GM23338 (cell line): Measurements from ENCODE around the gene EYA2. TPM values are rescaled to one million over a fixed set of nuclear protein-coding genes. Genes with fewer than 3 reads are reported as not detected.
A peak's percentile ranks its signal among the peaks of the same experiment; 100 is the strongest.

Experiments used
- ATAC-seq: fragments of 200-7000 bp; cut with Tn5 transposase; 3 replicates; pipeline ENCODE4 v1.9.1; 2020
- DNase-seq: peaks from one replicate; pipeline ENCODE4 v3.0.0-alpha.2; 2015; ENCODE audit warnings: low spot score
- H2AFZ ChIP-seq: fragments of 200-600 bp; sonication (generic); 2 replicates; pipeline ENCODE4 v1.8.0; 2016; ENCODE audit warnings: antibody characterized with exemption, mild to moderate bottlenecking, moderate library complexity
- H3F3A ChIP-seq: fragments of 200-600 bp; sonication (generic); replicated peaks from 2 replicates; pipeline ENCODE4 v1.8.0; 2017; ENCODE audit warnings: antibody characterized with exemption, mixed run types, low read depth
- H3K27ac ChIP-seq: fragments of 200-600 bp; sonication (generic); 2 replicates; pipeline ENCODE4 v1.6.1; 2016; ENCODE audit warnings: low read depth
- H3K27me3 ChIP-seq: fragments of 200-600 bp; sonication (generic); 2 replicates; pipeline ENCODE4 v1.8.0; 2016; ENCODE audit warnings: mild to moderate bottlenecking, mixed run types, moderate library complexity; ENCODE audit not compliant: insufficient read depth
- H3K36me3 ChIP-seq: fragments of 200-600 bp; sonication (generic); 2 replicates; pipeline ENCODE4 v1.8.0; 2016; ENCODE audit warnings: mild to moderate bottlenecking; ENCODE audit not compliant: insufficient read depth
- H3K4me1 ChIP-seq: fragments of 200-600 bp; sonication (generic); 2 replicates; pipeline ENCODE4 v1.8.0; 2016; ENCODE audit warnings: mild to moderate bottlenecking, moderate library complexity; ENCODE audit not compliant: insufficient read depth
- H3K4me2 ChIP-seq: fragments of 200-600 bp; sonication (generic); 2 replicates; pipeline ENCODE4 v1.7.1; 2017; ENCODE audit warnings: mixed run types
- H3K4me3 ChIP-seq: fragments of 200-600 bp; sonication (generic); 2 replicates; pipeline ENCODE4 v1.6.1; 2016; ENCODE audit warnings: mixed run types
- H3K79me2 ChIP-seq: fragments of 200-600 bp; sonication (generic); replicated peaks from 2 replicates; pipeline ENCODE4 v1.8.0; 2017; ENCODE audit warnings: mild to moderate bottlenecking; ENCODE audit not compliant: insufficient read depth
- H3K9me2 ChIP-seq: fragments of 200-600 bp; sonication (generic); 2 replicates; pipeline ENCODE4 v1.8.0; 2017; ENCODE audit not compliant: insufficient read depth
- H4K20me1 ChIP-seq: fragments of 200-600 bp; sonication (generic); replicated peaks from 2 replicates; pipeline ENCODE4 v1.8.0; 2017; ENCODE audit warnings: mild to moderate bottlenecking; ENCODE audit not compliant: insufficient read depth
- H3K27ac Mint-ChIP-seq: 2 replicates; pipeline ENCODE4 v1.8.0; 2020; ENCODE audit warnings: inconsistent platforms, mild to moderate bottlenecking, moderate library complexity, mixed read lengths
- H3K27me3 Mint-ChIP-seq: 3 replicates; pipeline ENCODE4 v1.8.0; 2022; ENCODE audit warnings: low read depth, mild to moderate bottlenecking, moderate library complexity, mixed read lengths, inconsistent platforms; ENCODE audit not compliant: insufficient read depth, poor library complexity
- H3K36me3 Mint-ChIP-seq: 3 replicates; pipeline ENCODE4 v1.8.0; 2021; ENCODE audit warnings: low read depth, mild to moderate bottlenecking, inconsistent platforms, moderate library complexity, mixed read lengths
- H3K4me1 Mint-ChIP-seq: 3 replicates; pipeline ENCODE4 v1.8.0; 2020; ENCODE audit warnings: mild to moderate bottlenecking, inconsistent platforms, mixed read lengths
- H3K4me3 Mint-ChIP-seq: 3 replicates; pipeline ENCODE4 v1.8.0; 2021; ENCODE audit warnings: moderate library complexity, mild to moderate bottlenecking, inconsistent platforms, mixed read lengths
- H3K9me3 Mint-ChIP-seq: 3 replicates; pipeline ENCODE4 v1.8.0; 2020; ENCODE audit warnings: moderate library complexity, mild to moderate bottlenecking, inconsistent platforms, mixed read lengths
- CREB1 ChIP-seq: fragments of 250-450 bp; sonication (Bioruptor Pico); IDR thresholded peaks from 2 replicates; pipeline ENCODE4 v1.5.0; 2020; ENCODE audit warnings: low read depth, mild to moderate bottlenecking, moderate library complexity
- ETS1 ChIP-seq: IDR thresholded peaks from 2 replicates; pipeline ENCODE4 v1.6.1; 2016; ENCODE audit warnings: antibody characterized with exemption
- EZH2 ChIP-seq: fragments of 200-600 bp; sonication (generic); IDR thresholded peaks from one replicate; pipeline ENCODE4 v1.8.0; 2017; ENCODE audit warnings: antibody characterized with exemption, mild to moderate bottlenecking, low read depth; ENCODE audit not compliant: unreplicated experiment
- EZH2phosphoT487 ChIP-seq: fragments of 200-600 bp; sonication (generic); IDR thresholded peaks from one replicate; pipeline ENCODE4 v1.8.1; 2018; ENCODE audit warnings: antibody characterized with exemption; ENCODE audit not compliant: unreplicated experiment
- NANOG ChIP-seq: IDR thresholded peaks from 2 replicates; pipeline ENCODE4 v1.6.1; 2016; ENCODE audit warnings: antibody characterized with exemption, borderline replicate concordance
- STAT1 ChIP-seq: IDR thresholded peaks from one replicate; pipeline ENCODE4 v1.6.1; 2016; ENCODE audit warnings: antibody characterized with exemption; ENCODE audit not compliant: unreplicated experiment
- ZNF462 ChIP-seq: fragments of 250-450 bp; sonication (Bioruptor Pico); IDR thresholded peaks from 2 replicates; pipeline ENCODE4 v1.5.0; 2020; ENCODE audit warnings: mild to moderate bottlenecking, moderate library complexity
- polyA plus RNA-seq: library from polyadenylated mRNA; unstranded; fragments of >200 nt; fragmentation: Nextera tagmentation; extraction: Ambion mirVana; gene quantifications from 2 replicates; pipeline ENCODE4 v1.2.1, GENCODE V29; 2016
- total RNA-seq: library from RNA; depleted of rRNA; stranded (reverse); fragments of >200 nt; shearing (Covaris generic); gene quantifications from 2 replicates; pipeline ENCODE4 v1.2.3, GENCODE V29; 2014

EYA2 gene
- total and polyA plus RNA-seq, 2 experiments from 2014 or later: 0.50 to 0.56 TPM

GRCh38 chr20:46992640-46993035 lies 98.0 kb downstream of the EYA2 start:
- Mint-ChIP-seq H3K36me3 (no peaks in the 10 kb centered on the region), H3K9me3 (no peaks in the 10 kb centered on the region; the same call in 2 of the 3 replicates), H3K4me1 (peaks cover 39% of the 10 kb centered on the region), H3K4me3 (no peak overlapping the region), H3K27me3 (peaks cover 9% of the 10 kb centered on the region), H3K27ac (no peak overlapping the region; the same call in 1 of the 2 replicates)
- H4K20me1 ChIP-seq: no peaks in the 10 kb centered on the region
- H3K79me2 ChIP-seq: no peaks in the 10 kb centered on the region
- H2AFZ ChIP-seq: no peak overlapping the region
- ATAC-seq (peak; percentile 64), DNase-seq (peak; percentile 50)
- H3F3A ChIP-seq: 0 out of 2 replicates have a peak, but pooled peaks cover 3% of the 10 kb centered on the region
- peaks cover 7% of the 10 kb centered on the region for H3K4me1 ChIP-seq
- H3K4me2 ChIP-seq: peak overlapping the region; percentile 32; the same call in 1 of the 2 replicates
- no peak for TF ChIP-seq ETS1
- H3K9me2 ChIP-seq: no peaks in the 10 kb centered on the region
- H3K36me3 ChIP-seq: no peaks in the 10 kb centered on the region
- no peaks in the 10 kb centered on the region for H3K27me3 ChIP-seq
- no peak overlapping the region for H3K27ac ChIP-seq
- no peak overlapping the region for H3K4me3 ChIP-seq

- DNase-seq: no peak
- Histone ChIP-seq H3K79me2 (no peaks in the 10 kb centered on the region), H4K20me1 (no peaks in the 10 kb centered on the region), H3K27me3 (no peaks in the 10 kb centered on the region), H3K4me3 (no peak overlapping the region), H3K36me3 (no peaks in the 10 kb centered on the region), H3K4me1 (peaks cover 10% of the 10 kb centered on the region), H3K4me2 (peak overlapping the region; percentile 32; the same call in 1 of the 2 replicates), H3F3A (0 out of 2 replicates have a peak, but pooled peaks cover 3% of the 10 kb centered on the region), H2AFZ (no peak overlapping the region; the same call in 1 of the 2 replicates), H3K27ac (no peak overlapping the region), H3K9me2 (no peaks in the 10 kb centered on the region)
- ATAC-seq: no peak
- no peak for TF ChIP-seq EZH2
- no peak for TF ChIP-seq ETS1
- Mint-ChIP-seq H3K27ac (no peak overlapping the region), H3K27me3 (peaks cover 9% of the 10 kb centered on the region), H3K4me1 (peaks cover 44% of the 10 kb centered on the region), H3K9me3 (no peaks in the 10 kb centered on the region; the same call in 2 of the 3 replicates), H3K36me3 (no peaks in the 10 kb centered on the region), H3K4me3 (no peak overlapping the region)
These were observed 98.9 kb downstream of the EYA2 start for GRCh38 chr20:46993465-46994095.

GRCh38 chr20:46994341-46994740 lies 99.7 kb downstream of the EYA2 start:
- Histone ChIP-seq H3K79me2 (no peaks in the 10 kb centered on the region), H3F3A (0 out of 2 replicates have a peak, but pooled peaks cover 3% of the 10 kb centered on the region), H3K9me2 (no peaks in the 10 kb centered on the region), H3K27ac (no peak overlapping the region), H3K4me2 (no peak overlapping the region), H3K4me3 (no peak overlapping the region), H3K27me3 (no peaks in the 10 kb centered on the region), H2AFZ (no peak overlapping the region), H3K36me3 (no peaks in the 10 kb centered on the region), H4K20me1 (no peaks in the 10 kb centered on the region), H3K4me1 (peaks cover 17% of the 10 kb centered on the region)
- peaks cover 48% of the 10 kb centered on the region for H3K4me1 Mint-ChIP-seq
- H3K4me3 Mint-ChIP-seq: no peak overlapping the region
- H3K36me3 Mint-ChIP-seq: no peaks in the 10 kb centered on the region
- no peak for DNase-seq
- no peak overlapping the region for H3K27ac Mint-ChIP-seq
- no peaks in the 10 kb centered on the region; the same call in 2 of the 3 replicates for H3K9me3 Mint-ChIP-seq
- peaks cover 7% of the 10 kb centered on the region for H3K27me3 Mint-ChIP-seq
- no peak for ATAC-seq
- TF ChIP-seq CREB1 (CRISPR knock-in tag) (no peak), STAT1 (no peak), NANOG (no peak), ZNF462 (no peak), EZH2phosphoT487 (no peak), EZH2 (no peak)
